ENCODE measurements around the gene SPAM1.
"Not testable (repeated sequence)": the region's sequence is repeated elsewhere in the genome, so short reads cannot be mapped to it uniquely, and the experiment has no call there.

The SPAM1 gene

GRCh38 chr7:123961771-123962170 lies 36.7 kb downstream of the SPAM1 start:
- no peak for DNase-seq

GRCh38 chr7:123966936-123967335 lies 41.9 kb downstream of the SPAM1 start:
- no peak for DNase-seq

GRCh38 chr7:123972045-123972444 lies 47.0 kb downstream of the SPAM1 start:
- DNase-seq = no peak

GRCh38 chr7:123972831-123973230 lies 47.8 kb downstream of the SPAM1 start:
- DNase-seq = no peak

- no peak for DNase-seq
Observed at GRCh38 chr7:123974326-123974908, 49.4 kb downstream of the SPAM1 start.

- no peak for DNase-seq
Observed at GRCh38 chr7:123975084-123975483, 50.0 kb downstream of the SPAM1 start.

GRCh38 chr7:123977081-123977480 lies 52.0 kb downstream of the SPAM1 start:
- DNase-seq = no peak

- no peak for DNase-seq
Observed at GRCh38 chr7:123979876-123980275, 54.8 kb downstream of the SPAM1 start.

- DNase-seq = no peak
Observed at GRCh38 chr7:123987445-123987844, 62.4 kb downstream of the SPAM1 start.

- DNase-seq = no peak
Observed at GRCh38 chr7:123992913-123993518, 68.0 kb downstream of the SPAM1 start.

GRCh38 chr7:123993996-123994395 lies 69.0 kb downstream of the SPAM1 start:
- no peak for DNase-seq

- no peak for DNase-seq
Observed at GRCh38 chr7:123994449-123994848, 69.4 kb downstream of the SPAM1 start.

- DNase-seq = no peak
Observed at GRCh38 chr7:123995617-123996326, 70.7 kb downstream of the SPAM1 start.

GRCh38 chr7:123996327-123996625 lies 71.2 kb downstream of the SPAM1 start:
- DNase-seq = no peak

GRCh38 chr7:123998921-123999320 lies 73.9 kb downstream of the SPAM1 start:
- DNase-seq = no peak

- DNase-seq = no peak
Observed at GRCh38 chr7:123999703-124000102, 74.7 kb downstream of the SPAM1 start.

GRCh38 chr7:124008296-124008695 lies 83.3 kb downstream of the SPAM1 start:
- not testable (repeated sequence) for DNase-seq

- DNase-seq = no peak
Observed at GRCh38 chr7:124009321-124009720, 84.3 kb downstream of the SPAM1 start.
